Kidney (tissue), 14 donors: ENCODE data around the gene PXN. TPM values are rescaled to one million over a fixed set of nuclear protein-coding genes. Genes with fewer than 3 reads are reported as not detected.

Experiments used
- DNase-seq, 5 donors: peaks; one replicate each; pipeline ENCODE4 v3.0.0-alpha.2; 2013 to 2020
- FAIRE-seq: peaks from 2 replicates; lab custom pipeline; 2012; peaks lifted over from hg19 to GRCh38; lab: Jason Lieb, UNC
- H3K27ac ChIP-seq, 2 donors: one replicate each; pipeline ENCODE4 v1.7.0; 2013; ENCODE audit warnings: low read depth in 2 of 2, low read length in 2 of 2, inconsistent platforms in 1 of 2
- H3K27me3 ChIP-seq: one replicate; pipeline ENCODE4 v1.7.1; 2013; ENCODE audit warnings: low read length, inconsistent platforms; ENCODE audit not compliant: control insufficient read depth, insufficient read depth
- H3K36me3 ChIP-seq, 3 donors: one replicate each; pipeline versions ENCODE4 v1.7.0 to v1.7.1; 2013; ENCODE audit warnings: low read length in 3 of 3, control low read depth in 1 of 3, inconsistent platforms in 1 of 3; ENCODE audit not compliant: insufficient read depth in 3 of 3, control insufficient read depth in 2 of 3
- H3K4me1 ChIP-seq, 3 donors: one replicate each; pipeline versions ENCODE4 v1.7.0 to v1.7.1; 2013; ENCODE audit warnings: low read length in 3 of 3, inconsistent platforms in 1 of 3, low read depth in 1 of 3; ENCODE audit not compliant: control insufficient read depth in 2 of 3, insufficient read depth in 2 of 3
- H3K4me3 ChIP-seq, 3 donors: one replicate each; pipeline versions ENCODE4 v1.7.0 to v1.8.1; 2013; ENCODE audit warnings: low read length in 3 of 3, control low read depth in 1 of 3, inconsistent platforms in 1 of 3
- H3K9ac ChIP-seq, 3 donors: one replicate each; pipeline versions ENCODE4 v1.7.0 to v1.7.1; 2013; ENCODE audit warnings: low read length in 3 of 3, control low read depth in 1 of 3, inconsistent platforms in 1 of 3
- H3K9me3 ChIP-seq, 3 donors: one replicate each; pipeline versions ENCODE4 v1.7.0 to v1.7.1; 2013; ENCODE audit warnings: low read length in 3 of 3, control low read depth in 1 of 3, inconsistent platforms in 1 of 3; ENCODE audit not compliant: control insufficient read depth in 2 of 3, insufficient read depth in 1 of 3
- CTCF ChIP-seq: IDR thresholded peaks from 3 replicates; pipeline ENCODE4 v1.5.1; 2012; ENCODE audit warnings: mild to moderate bottlenecking, moderate library complexity, borderline replicate concordance; ENCODE audit not compliant: insufficient read depth; ENCODE audit errors: extremely low read depth
- intact Hi-C: fragments of 100-400 bp; cut with DNase I; formaldehyde crosslinking; loops from one replicate; pipeline ENCODE4 v1.11.1; 2022
- polyA plus RNA-seq: library from polyadenylated mRNA; stranded (reverse); fragments of 350-450 nt; fragmentation: Illumina TruSeq; extraction: RNeasy Lipid Tissue Mini Kit (QIAGEN cat#74804); gene quantifications from one replicate; pipeline ENCODE4 v1.2.3, GENCODE V29; 2014; ENCODE audit warnings: low read depth, low replicate concordance; ENCODE audit not compliant: insufficient read depth
- total RNA-seq: library from RNA; stranded (reverse); fragmentation: NEBNext Ultra II Directional; extraction: Animal tissue kit (Norgen Biotek cat#: 25700); gene quantifications from one replicate; pipeline ENCODE4 v1.2.1, GENCODE V29; 2021
- donor health status: control.
- donor health status: control.
- donor health status: control.
- donor health status: control.
- donor health status: control.
- donor health status: DM: yes; HTN: yes; CAD: no.
- donor health status: Normal renal cell carcinoma (clear cell type).

PXN gene
- total and polyA plus RNA-seq, 2 donors from 2014 or later: 57.1 to 133 TPM

DNA sequence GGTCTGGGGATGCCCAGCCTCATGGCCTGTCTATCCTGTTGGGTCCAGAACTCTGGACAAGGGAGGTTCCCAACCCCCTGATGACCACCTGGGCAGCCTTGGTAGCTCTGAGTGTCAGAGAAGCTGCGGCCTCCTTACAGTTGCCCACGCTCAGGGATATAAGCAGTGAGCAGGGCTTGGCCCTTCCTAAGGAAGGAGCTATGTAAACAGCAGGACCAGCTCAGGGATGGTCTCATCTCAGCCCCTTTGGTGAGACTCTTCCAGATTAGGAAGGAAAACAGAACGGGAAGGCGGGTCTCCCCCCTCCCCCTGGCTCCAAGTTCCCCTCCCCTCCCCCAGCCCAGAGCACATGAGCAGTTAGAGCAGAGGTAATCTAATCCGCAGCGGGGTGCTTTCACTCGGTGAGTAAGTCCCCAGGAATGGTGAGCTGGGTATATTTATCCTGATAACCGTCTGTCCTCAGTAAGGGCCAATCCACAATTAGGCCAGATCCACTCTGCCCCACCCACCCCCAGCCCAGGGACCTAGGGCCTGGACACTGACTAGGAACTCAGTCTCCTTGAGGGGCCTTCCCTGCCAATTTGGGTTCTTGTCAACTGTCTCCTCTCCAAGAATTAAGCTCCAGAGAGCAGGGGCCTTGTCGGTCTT, 35.1 kb downstream of the PXN start:
- Histone ChIP-seq H3K4me1 (peaks cover 5 to 86% (median 74%) of the 10 kb centered on the region in 3 donors), H3K36me3 (peaks cover 0 to 9% (median 6%) of the 10 kb centered on the region in 3 donors), H3K4me3 (no peak overlapping the region), H3K27ac (peak overlapping the region; percentile 84 to 92), H3K27me3 (no peaks in the 10 kb centered on the region), H3K9me3 (no peaks in the 10 kb centered on the region), H3K9ac (peak overlapping the region in 2 of 3 donors; percentile 33 to 66)
- FAIRE-seq (no peak), DNase-seq (peak; percentile 72 to 87 (median 81))
- TF ChIP-seq CTCF: no peak
- intact Hi-C loops: no loop called here

DNA sequence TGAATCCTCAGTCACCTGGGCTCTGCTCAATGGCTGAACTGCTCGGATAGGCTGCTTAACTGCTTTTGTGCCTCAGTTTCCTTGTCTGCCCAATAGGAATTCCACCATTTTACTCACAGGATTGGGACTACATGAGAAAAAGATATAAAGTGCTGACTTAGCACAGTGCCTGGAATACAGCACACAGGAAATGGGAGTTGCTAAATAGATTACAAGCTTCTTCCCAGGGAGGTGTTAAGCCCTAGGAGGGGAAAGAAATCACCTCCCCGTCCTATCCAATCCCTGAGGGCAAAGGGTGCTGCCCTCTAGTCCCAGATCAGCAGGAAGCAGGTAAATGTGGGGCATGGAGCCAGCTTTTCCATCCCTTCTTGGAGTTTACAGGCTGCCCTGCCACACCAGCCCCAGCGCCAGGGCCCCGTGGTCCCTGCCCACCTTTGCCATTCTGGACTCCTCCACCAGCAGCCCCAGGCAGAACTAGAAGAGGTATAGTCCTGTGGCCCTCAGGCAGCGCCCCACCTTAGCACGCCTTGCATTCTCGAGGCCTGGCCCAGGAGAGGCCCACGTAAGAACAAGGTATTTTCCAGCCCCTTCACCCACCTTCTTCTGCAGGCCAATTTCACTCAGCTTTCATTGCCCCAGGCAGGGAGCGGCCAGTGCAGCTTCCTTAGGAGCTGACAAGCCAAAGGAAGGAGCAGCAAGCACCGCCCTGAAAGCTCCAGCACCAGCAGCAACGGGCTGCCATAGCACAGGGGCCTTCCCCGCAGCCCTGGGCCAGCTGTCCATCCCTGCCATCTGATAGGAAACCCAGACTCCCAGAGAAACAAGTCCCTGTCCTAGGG, 35.8 kb downstream of the PXN start:
- H3K27ac ChIP-seq: peak overlapping the region; percentile 84 to 92
- peak in 4 of 5 donors; percentile 41 to 80 (median 56) for DNase-seq
- H3K9me3 ChIP-seq: no peaks in the 10 kb centered on the region
- peaks cover 5 to 83% (median 76%) of the 10 kb centered on the region in 3 donors for H3K4me1 ChIP-seq
- no peaks in the 10 kb centered on the region for H3K27me3 ChIP-seq
- no peak for TF ChIP-seq CTCF
- H3K4me3 ChIP-seq: peak overlapping the region in 1 of 3 donors; percentile 1
- intact Hi-C loops: loop anchor here (5.0 kb wide), 1 partner anchor 33 kb away; no protein-coding TSS in a partner anchor
- no peak for FAIRE-seq
- peak overlapping the region in 2 of 3 donors; percentile 26 to 66 for H3K9ac ChIP-seq
- H3K36me3 ChIP-seq: peaks cover 0 to 9% (median 6%) of the 10 kb centered on the region in 3 donors

- peak in 2 of 5 donors; percentile 62 to 79 for DNase-seq
- TF ChIP-seq CTCF: no peak
- no peak for FAIRE-seq
- Histone ChIP-seq H3K27me3 (no peaks in the 10 kb centered on the region), H3K9ac (peak overlapping the region in 2 of 3 donors; percentile 26 to 66), H3K4me3 (peak overlapping the region in 2 of 3 donors; percentile 21 to 48), H3K36me3 (peaks cover 0 to 9% (median 6%) of the 10 kb centered on the region in 3 donors), H3K27ac (peak overlapping the region; percentile 84 to 92), H3K4me1 (peaks cover 2 to 77% (median 73%) of the 10 kb centered on the region in 3 donors), H3K9me3 (no peaks in the 10 kb centered on the region)
- intact Hi-C loops: loop anchor here (5.0 kb wide), 1 partner anchor 33 kb away; no protein-coding TSS in a partner anchor
Measured at GRCh38 chr12:120229071-120229486, 36.5 kb downstream of the PXN start.
